Measurements from ENCODE around the gene PIP4K2A. TPM values are rescaled to one million over a fixed set of nuclear protein-coding genes. Genes with fewer than 3 reads are reported as not detected.
"Not testable (repeated sequence)": the region's sequence is repeated elsewhere in the genome, so short reads cannot be mapped to it uniquely, and the experiment has no call there.

The PIP4K2A gene
- polyA plus RNA-seq, 1 experiment = 24.1 TPM

DNA sequence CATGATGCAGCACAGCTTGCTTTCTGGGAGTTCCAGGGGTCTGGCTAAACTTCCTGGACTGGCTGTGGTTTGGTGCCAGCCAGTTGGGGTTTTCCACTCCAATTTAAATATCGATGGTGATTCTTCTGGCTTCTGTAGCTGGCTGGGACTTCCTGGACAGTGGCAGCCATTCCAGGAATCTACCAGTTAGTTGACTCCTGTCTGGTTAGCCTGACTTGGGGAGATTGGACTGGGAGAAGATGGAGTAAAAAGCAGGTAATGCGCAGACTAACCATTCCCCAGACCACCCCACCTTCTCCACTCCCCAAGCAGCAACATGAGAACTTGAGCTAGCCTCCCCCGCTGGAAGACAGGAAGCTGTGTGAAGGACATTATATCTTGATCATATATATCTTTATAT, 6.3 kb upstream of the PIP4K2A start:
- Histone ChIP-seq H3K27me3 (ENCODE audit: control insufficient read depth, insufficient read depth, low read length) (peaks cover 5% of the 10 kb centered on the region), H3K4me3 (ENCODE audit: low read depth, low read length) (no peak overlapping the region), H3K27ac (ENCODE audit: low read depth, low read length) (no peak overlapping the region), H3K9me3 (ENCODE audit: control insufficient read depth, insufficient read depth, low read length) (no peaks in the 10 kb centered on the region)
- CTCF ChIA-PET = interaction anchor here (0.5 to 1.0 kb wide), 2 partner anchors 52 to 147 kb away, joined by 3 read pairs; no protein-coding TSS in a partner anchor
- TF ChIP-seq, protein P1, sequence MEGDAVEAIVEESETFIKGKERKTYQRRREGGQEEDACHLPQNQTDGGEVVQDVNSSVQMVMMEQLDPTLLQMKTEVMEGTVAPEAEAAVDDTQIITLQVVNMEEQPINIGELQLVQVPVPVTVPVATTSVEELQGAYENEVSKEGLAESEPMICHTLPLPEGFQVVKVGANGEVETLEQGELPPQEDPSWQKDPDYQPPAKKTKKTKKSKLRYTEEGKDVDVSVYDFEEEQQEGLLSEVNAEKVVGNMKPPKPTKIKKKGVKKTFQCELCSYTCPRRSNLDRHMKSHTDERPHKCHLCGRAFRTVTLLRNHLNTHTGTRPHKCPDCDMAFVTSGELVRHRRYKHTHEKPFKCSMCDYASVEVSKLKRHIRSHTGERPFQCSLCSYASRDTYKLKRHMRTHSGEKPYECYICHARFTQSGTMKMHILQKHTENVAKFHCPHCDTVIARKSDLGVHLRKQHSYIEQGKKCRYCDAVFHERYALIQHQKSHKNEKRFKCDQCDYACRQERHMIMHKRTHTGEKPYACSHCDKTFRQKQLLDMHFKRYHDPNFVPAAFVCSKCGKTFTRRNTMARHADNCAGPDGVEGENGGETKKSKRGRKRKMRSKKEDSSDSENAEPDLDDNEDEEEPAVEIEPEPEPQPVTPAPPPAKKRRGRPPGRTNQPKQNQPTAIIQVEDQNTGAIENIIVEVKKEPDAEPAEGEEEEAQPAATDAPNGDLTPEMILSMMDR (IDR thresholded peaks at IDR 0.05; ENCODE audit: low read depth, low read length) = no peak
- POLR2A ChIA-PET = no interaction called here
- DNase-seq (ENCODE audit: low read depth, low spot score) = no peak

DNA sequence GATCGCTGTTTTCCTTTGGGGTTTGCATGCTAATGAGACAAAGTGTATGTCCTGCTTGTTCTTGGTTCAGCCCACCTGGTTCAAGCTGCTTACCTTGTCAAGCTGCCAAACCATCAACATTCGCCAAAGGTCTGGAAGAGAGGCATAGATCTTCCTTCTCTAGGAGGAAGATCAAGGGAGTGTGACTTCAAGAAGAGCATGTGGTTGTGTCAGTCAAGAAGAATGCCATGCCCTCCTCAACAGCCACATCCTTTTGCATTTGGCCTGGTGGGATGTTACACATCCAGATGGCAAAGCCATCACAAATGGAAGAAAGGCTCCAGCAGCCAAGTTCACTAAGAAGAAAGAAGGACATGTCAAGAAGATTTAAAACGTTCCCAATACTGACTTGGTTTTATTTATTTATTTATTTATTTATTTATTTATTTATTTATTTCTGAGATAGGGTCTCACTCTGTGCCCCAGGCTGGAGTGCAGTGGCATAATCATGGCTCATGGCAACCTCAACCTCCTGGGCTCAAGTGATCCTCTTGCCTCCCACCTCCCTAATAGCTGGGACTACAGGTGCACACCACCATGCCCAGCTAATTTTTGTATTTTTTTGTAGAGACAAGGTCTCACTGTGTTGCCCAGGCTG, 5.1 kb upstream of the PIP4K2A start:
- POLR2A ChIA-PET = no interaction called here
- Histone ChIP-seq H3K27ac (ENCODE audit: low read depth, low read length) (no peak overlapping the region), H3K27me3 (ENCODE audit: control insufficient read depth, insufficient read depth, low read length) (peaks cover 2% of the 10 kb centered on the region), H3K9me3 (ENCODE audit: control insufficient read depth, insufficient read depth, low read length) (no peaks in the 10 kb centered on the region), H3K4me3 (ENCODE audit: low read depth, low read length) (no peak overlapping the region)
- no peak for DNase-seq (ENCODE audit: low read depth, low spot score)
- CTCF ChIA-PET = no interaction called here
- TF ChIP-seq, protein P1 (IDR thresholded peaks at IDR 0.05; ENCODE audit: low read depth, low read length) = no peak

DNA sequence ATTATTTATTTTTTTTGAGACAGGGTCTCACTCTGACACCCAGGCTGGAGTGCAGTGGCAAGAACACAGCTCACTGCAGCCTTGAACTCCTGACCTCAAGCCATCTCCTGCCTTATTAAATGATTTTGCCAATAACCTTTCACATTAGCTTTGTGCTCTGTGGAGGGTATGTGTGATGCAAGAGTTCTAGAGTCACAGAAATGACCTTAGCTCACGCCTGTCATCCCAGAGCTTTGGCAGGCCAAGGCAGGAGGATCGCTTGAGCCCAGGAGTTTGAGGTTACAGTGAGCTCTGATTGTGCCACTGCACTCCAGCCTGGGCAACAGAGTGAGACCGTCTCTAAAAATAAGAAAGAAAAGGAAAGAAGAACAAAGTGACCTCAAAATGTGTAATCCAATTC, 4.3 kb upstream of the PIP4K2A start:
- DNase-seq (ENCODE audit: low read depth, low spot score); POLR2A ChIA-PET; H3K27me3 ChIP-seq (ENCODE audit: control insufficient read depth, insufficient read depth, low read length); CTCF ChIA-PET; H3K27ac ChIP-seq (ENCODE audit: low read depth, low read length); H3K9me3 ChIP-seq (ENCODE audit: control insufficient read depth, insufficient read depth, low read length); H3K4me3 ChIP-seq (ENCODE audit: low read depth, low read length): not testable (repeated sequence)

DNA sequence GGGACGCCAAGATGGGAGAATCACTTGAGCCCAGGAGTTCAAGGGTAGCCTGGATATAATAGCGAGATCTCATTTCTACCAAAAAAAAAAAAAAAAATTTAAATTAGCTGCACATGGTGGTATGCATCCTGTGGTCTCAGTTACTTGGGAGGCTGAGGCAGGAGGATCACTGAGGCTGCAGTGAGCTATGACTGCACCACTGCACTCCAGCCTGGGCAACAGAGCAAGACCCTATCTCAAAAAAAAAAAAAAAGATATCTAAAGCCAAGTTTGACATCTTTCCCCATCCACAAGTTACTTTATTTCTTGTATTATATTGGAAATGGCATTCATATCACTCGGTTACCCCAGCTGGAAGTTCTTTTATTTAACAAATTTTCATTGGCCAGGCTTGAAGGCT, 3.4 kb upstream of the PIP4K2A start:
- Histone ChIP-seq H3K4me3 (ENCODE audit: low read depth, low read length) (no peak overlapping the region), H3K27me3 (ENCODE audit: control insufficient read depth, insufficient read depth, low read length) (no peaks in the 10 kb centered on the region), H3K9me3 (ENCODE audit: control insufficient read depth, insufficient read depth, low read length) (no peaks in the 10 kb centered on the region), H3K27ac (ENCODE audit: low read depth, low read length) (no peak overlapping the region)
- DNase-seq (ENCODE audit: low read depth, low spot score) = no peak
- TF ChIP-seq, protein P1 (IDR thresholded peaks at IDR 0.05; ENCODE audit: low read depth, low read length) = no peak
- ChIA-PET CTCF (no interaction called here), POLR2A (no interaction called here)

DNA sequence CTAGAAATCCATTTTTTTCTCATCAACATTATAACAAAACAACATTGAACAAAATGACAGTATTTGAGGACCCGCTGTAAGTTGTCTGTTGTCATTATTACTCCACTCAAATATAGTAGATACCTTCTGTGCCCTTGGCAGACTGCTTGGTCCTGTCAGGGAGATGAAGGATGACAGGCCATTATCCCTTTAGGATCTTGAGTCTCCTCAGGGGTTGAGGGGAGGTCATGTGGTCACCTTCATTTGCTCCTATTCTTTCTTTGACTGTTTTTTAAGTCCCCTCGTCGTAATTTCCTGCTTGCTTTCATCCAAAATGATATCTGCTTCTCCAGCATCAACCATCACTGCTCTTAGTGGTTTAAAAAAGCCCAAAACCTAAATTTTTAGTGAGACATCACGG, 2.6 kb upstream of the PIP4K2A start:
- ChIA-PET CTCF (no interaction called here), POLR2A (no interaction called here)
- no peaks in the 10 kb centered on the region for H3K9me3 ChIP-seq (ENCODE audit: control insufficient read depth, insufficient read depth, low read length)
- H3K27me3 ChIP-seq (ENCODE audit: control insufficient read depth, insufficient read depth, low read length) = no peaks in the 10 kb centered on the region
- DNase-seq (ENCODE audit: low read depth, low spot score) = no peak
- H3K27ac ChIP-seq (ENCODE audit: low read depth, low read length) = no peak overlapping the region
- TF ChIP-seq, protein P1 (IDR thresholded peaks at IDR 0.05; ENCODE audit: low read depth, low read length) = no peak
- H3K4me3 ChIP-seq (ENCODE audit: low read depth, low read length) = no peak overlapping the region
